ENCODE measurements around the gene RAB40C.

DNA sequence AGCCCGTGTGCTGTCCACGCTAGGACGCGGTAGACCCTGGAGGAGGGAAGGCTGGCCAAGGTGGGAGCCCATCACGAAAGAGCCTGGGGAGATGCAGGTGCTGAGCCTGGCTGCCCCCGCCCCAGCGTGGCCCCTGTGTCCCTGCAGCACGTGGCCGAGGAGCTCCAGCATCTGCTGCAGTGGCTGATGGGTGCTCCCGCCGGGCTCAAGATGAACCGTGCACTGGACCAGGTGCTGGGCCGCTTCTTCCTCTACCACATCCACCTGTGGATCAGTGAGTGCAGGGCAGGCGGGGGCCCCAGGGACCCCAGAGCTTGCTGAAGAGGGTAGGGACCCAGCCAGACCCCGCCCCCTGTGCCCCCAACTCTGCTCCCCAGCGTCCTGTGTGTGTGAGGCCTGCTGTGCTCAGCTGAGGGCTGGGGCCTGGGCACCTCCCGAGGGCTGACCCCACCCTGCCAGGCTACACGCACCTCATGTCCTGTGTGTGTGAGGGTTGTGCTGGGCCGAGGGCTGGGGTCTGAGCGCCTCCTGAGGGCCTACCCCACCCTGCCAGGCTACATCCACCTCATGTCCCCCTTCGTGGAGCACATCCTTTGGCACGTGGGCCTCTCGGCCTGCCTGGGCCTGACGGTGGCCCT is 11.5 kb upstream of the RAB40C start:
- TF ChIP-seq, protein P1, sequence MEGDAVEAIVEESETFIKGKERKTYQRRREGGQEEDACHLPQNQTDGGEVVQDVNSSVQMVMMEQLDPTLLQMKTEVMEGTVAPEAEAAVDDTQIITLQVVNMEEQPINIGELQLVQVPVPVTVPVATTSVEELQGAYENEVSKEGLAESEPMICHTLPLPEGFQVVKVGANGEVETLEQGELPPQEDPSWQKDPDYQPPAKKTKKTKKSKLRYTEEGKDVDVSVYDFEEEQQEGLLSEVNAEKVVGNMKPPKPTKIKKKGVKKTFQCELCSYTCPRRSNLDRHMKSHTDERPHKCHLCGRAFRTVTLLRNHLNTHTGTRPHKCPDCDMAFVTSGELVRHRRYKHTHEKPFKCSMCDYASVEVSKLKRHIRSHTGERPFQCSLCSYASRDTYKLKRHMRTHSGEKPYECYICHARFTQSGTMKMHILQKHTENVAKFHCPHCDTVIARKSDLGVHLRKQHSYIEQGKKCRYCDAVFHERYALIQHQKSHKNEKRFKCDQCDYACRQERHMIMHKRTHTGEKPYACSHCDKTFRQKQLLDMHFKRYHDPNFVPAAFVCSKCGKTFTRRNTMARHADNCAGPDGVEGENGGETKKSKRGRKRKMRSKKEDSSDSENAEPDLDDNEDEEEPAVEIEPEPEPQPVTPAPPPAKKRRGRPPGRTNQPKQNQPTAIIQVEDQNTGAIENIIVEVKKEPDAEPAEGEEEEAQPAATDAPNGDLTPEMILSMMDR (conservative IDR thresholded peaks at IDR 0.05 in 1 of 2, IDR thresholded peaks at IDR 0.05 in 1 of 2; ENCODE audit: low read depth in 1 of 2, low read length in 2 of 2): no peak
- no peak for TF ChIP-seq EZH2 (IDR thresholded peaks at IDR 0.05; ENCODE audit: low read length, missing control alignments)

All from fibroblast of lung (primary cell).